Mammary epithelial cell (primary cell): ENCODE measurements around the gene TBXAS1.

ENCODE experiments used
- CTCF ChIP-seq, 2 donors: IDR thresholded peaks in 1 of 2; conservative IDR thresholded peaks in 1 of 2; 2 replicates each; pipeline ENCODE4 v1.5.1; 2011 to 2012; ENCODE audit warnings: inconsistent platforms in 2 of 2, low read length in 2 of 2, mild to moderate bottlenecking in 2 of 2, control low read depth in 1 of 2, low read depth in 1 of 2; ENCODE audit not compliant: insufficient read depth in 1 of 2; ENCODE audit errors: extremely low read depth in 1 of 2
- EZH2 ChIP-seq: IDR thresholded peaks from 2 replicates; pipeline ENCODE4 v1.6.1; 2012; ENCODE audit warnings: low read length, inconsistent platforms, borderline replicate concordance

GRCh38 chr7:140021603-140022002 lies 192.5 kb downstream of the TBXAS1 start:
- TF ChIP-seq CTCF (conservative IDR thresholded peaks at IDR 0.05 in 1 of 2, IDR thresholded peaks at IDR 0.05 in 1 of 2; ENCODE audit: extremely low read depth in 1 of 2, insufficient read depth in 1 of 2, low read depth in 1 of 2, low read length in 2 of 2) (no peak), EZH2 (no peak)
